HS-27A (cell line): ENCODE results near the gene SLC33A1.

Experiments used
- DNase-seq: peaks from one replicate; pipeline ENCODE4 v3.0.0-alpha.2; 2012; ENCODE audit warnings: low read depth, missing footprints

Gene SLC33A1

GRCh38 chr3:155790272-155790925, 63.8 kb downstream of the SLC33A1 start:
- DNase-seq, result no peak

DNA sequence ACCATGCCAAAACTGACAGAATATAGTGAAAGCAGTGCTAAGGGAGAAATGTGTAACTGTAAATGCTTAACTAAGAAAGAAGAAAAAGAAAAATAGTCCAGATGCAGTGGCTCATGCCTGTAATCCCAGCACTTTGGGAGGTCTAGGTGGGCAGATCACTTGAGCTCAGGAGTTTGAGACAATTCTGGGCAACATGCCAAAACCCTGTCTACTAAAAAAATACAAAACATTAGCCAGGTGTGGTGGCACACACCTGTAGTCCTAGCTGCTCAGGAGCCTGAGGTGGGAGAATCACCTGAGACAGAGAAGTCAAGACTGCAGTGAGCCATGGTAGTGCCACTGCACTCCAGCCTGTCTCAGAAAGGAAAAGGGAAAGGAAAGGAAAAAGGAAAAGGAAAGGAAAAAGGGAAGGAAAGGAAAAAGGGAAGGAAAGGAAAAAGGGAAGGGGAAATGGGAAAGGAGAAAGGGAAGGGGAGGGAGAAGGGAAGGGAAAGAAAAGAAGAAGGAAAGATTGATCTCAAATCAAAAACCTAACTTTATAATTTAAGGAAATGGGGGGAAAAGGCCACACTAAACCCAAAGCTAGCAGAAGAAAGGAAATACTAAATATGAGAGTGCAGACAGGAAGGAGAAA, 68.4 kb downstream of the SLC33A1 start:
- no peak for DNase-seq

GRCh38 chr3:155782390-155782953, 71.8 kb downstream of the SLC33A1 start:
- DNase-seq, result no peak

DNA sequence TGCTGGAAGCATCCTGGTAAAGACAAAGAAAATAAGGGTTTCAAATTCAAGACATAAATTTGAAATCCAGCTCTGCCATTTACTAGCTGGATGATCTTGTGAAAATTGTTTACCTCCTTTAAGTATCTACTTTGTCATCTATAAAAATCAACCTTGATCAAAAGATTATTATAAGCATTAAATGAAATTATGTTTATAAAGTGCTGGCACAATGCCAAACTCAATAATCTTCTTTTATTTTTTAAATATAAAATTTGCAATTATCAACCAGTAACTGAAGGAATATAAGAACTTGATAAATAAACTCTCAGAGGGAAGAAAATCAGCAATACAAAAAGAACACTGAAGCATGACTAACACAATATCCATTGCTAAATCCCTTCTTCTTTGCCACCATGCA, 73.9 kb downstream of the SLC33A1 start:
- DNase-seq, result no peak

DNA sequence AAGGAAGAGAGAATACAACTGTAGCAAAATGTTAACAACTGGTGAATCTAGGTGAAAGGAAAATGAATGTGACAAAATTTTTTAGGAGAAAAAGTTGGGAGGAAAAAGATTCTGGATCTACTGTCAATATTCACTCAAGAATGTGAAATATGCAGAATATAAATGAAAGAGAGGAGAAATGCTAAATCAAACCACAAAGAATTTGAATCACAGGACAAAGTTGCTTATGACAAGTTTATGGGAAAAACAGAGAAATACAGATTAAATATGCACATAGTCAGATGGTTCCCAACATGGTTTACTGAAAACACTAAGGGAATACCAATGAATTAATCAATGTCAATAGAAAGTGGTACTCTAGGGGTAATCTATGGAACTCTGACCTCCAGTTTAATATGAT, 75.8 kb downstream of the SLC33A1 start:
- peak; percentile 8 for DNase-seq

DNA sequence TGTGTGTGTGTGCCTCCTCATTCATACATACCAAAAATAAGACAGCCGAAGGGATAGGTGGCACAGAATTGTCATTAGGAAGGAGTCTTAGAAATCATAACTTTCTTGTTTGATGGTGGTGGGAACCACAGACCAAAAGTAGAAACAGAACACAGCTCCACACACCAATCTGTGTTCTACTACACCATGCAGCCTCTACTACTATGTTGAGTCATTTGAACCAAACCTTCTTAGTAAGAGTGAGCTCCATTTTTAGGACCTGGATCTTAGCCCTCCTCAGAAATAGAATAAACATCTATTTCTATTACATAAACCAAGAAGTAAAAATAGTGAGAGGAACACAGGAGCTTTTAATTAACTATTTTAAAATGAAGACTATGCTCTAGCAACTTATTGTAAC, 81.4 kb downstream of the SLC33A1 start:
- DNase-seq, result no peak

GRCh38 chr3:155771126-155771525, 83.1 kb downstream of the SLC33A1 start:
- DNase-seq, result no peak
